ENCODE results near the gene A2M. TPM values are rescaled to one million over a fixed set of nuclear protein-coding genes. Genes with fewer than 3 reads are reported as not detected.
A peak's percentile ranks its signal among the peaks of the same experiment; 100 is the strongest.

A2M gene
- total and polyA plus RNA-seq, 2 donors (not counting 3 experiments of a cell fraction or from before 2014, with no cell fraction given): 11.5 to 16.9 TPM

DNA sequence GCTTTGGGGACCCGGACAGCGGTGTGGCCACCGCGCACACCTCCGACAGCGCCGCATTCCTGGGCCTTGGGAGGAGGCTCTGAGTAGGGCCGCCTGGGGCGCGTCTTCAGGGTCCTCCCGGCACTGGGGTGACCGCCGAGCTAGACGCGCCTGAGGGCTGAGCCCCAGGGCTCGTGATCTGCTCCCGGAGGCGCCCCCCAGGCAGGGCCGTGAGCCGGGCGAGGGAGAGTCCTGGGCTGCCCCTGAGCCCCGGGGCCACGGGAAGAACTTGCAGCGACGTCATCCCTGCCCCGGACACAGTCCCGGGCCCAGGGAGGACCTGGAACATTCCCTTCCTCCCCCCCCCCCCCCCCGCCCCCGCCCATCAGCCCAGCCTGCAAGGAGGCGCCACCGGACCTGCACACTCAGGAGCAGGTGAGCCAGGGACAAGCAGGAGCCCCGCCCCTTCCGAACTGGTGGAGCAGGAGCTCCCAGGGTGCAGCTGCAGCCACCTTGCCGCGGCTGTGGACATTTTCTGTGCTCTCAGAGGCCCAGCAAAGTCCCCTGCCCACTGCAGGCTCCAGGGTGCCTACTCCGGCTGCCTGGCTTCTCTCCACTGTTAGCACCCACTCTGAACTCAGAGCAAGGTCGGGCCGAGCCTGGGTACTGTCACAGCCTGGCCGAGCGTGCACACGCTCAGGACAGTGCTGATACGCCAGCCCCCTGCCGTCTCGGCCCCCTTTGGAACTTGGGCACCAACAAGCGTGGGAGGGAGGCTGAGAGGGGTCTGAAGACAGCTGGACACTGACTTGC, 50.7 kb downstream of the A2M start:
- intact Hi-C loops (cut with micrococcal nuclease): loop anchor here (10.0 kb wide), 1 partner anchor 100 kb away; no protein-coding TSS in a partner anchor
- dilution Hi-C loops (cut with MboI; ENCODE audit: extremely low pct_ligation_motif_present, low sequenced_read_pairs): no loop called here
- Histone ChIP-seq H3K4me1 (ENCODE audit: control insufficient read depth, extremely low read depth, insufficient read depth, low read length) (peaks cover 4% of the 10 kb centered on the region), H3K9me3 (replicated peaks; ENCODE audit: control insufficient read depth, insufficient read depth, low read length) (no peaks in the 10 kb centered on the region), H3K27ac (ENCODE audit: insufficient read depth, low read depth, low read length) (peak overlapping the region; percentile 57), H3K79me2 (ENCODE audit: control insufficient read depth, insufficient read depth, low read length) (no peaks in the 10 kb centered on the region), H3K4me3 (replicated peaks in 1 of 3; ENCODE audit: insufficient read depth in 1 of 3, low read depth in 1 of 3, low read length in 3 of 3) (peak overlapping the region; percentile 69 to 95 (median 76)), H3K9me1 (replicated peaks; ENCODE audit: control insufficient read depth, extremely low read depth, insufficient read depth, low read length) (no peaks in the 10 kb centered on the region), H2AFZ (ENCODE audit: low read depth, low read length) (peak overlapping the region; percentile 90), H4K20me1 (replicated peaks; ENCODE audit: control insufficient read depth, extremely low read depth, insufficient read depth, low read length) (no peaks in the 10 kb centered on the region), H3K36me3 (ENCODE audit: control insufficient read depth in 2 of 2, extremely low read depth in 1 of 2, insufficient read depth in 2 of 2, low read length in 2 of 2) (no peaks in the 10 kb centered on the region), H3K4me2 (ENCODE audit: insufficient read depth, low read length) (peak overlapping the region; percentile 79), H3K9ac (replicated peaks; ENCODE audit: extremely low read depth, insufficient read depth, low read length) (peak overlapping the region; percentile 89), H3K27me3 (ENCODE audit: control insufficient read depth in 2 of 2, insufficient read depth in 2 of 2, low read length in 2 of 2) (peaks cover 4 to 6% of the 10 kb centered on the region in 2 experiments)
- BruUV-seq (replicated peaks): no TSS peak
- DNase-seq (ENCODE audit: low read depth, low spot score) (peak; percentile 52), FAIRE-seq (peak; percentile 78)
- POLR2A ChIA-PET: no interaction called here
- TF ChIP-seq POLR2AphosphoS5 (IDR thresholded peaks at IDR 0.05; ENCODE audit: insufficient read depth, low read depth, low read length) (peak; percentile 47), FOS (IDR thresholded peaks at IDR 0.05; ENCODE audit: borderline replicate concordance, insufficient read depth, low read length) (no peak), POLR2A (IDR thresholded peaks at IDR 0.05; ENCODE audit: low read depth, low read length) (peak; percentile 66)
- TF ChIP-seq, protein P1, sequence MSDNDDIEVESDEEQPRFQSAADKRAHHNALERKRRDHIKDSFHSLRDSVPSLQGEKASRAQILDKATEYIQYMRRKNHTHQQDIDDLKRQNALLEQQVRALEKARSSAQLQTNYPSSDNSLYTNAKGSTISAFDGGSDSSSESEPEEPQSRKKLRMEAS (IDR thresholded peaks at IDR 0.05; ENCODE audit: insufficient read depth, insufficient read length): no peak
- CTCF ChIA-PET: interaction anchor here (1.0 to 2.6 kb wide), 8 partner anchors 15 to 404 kb away, joined by 3 to 23 read pairs (median 6); no protein-coding TSS in a partner anchor

DNA sequence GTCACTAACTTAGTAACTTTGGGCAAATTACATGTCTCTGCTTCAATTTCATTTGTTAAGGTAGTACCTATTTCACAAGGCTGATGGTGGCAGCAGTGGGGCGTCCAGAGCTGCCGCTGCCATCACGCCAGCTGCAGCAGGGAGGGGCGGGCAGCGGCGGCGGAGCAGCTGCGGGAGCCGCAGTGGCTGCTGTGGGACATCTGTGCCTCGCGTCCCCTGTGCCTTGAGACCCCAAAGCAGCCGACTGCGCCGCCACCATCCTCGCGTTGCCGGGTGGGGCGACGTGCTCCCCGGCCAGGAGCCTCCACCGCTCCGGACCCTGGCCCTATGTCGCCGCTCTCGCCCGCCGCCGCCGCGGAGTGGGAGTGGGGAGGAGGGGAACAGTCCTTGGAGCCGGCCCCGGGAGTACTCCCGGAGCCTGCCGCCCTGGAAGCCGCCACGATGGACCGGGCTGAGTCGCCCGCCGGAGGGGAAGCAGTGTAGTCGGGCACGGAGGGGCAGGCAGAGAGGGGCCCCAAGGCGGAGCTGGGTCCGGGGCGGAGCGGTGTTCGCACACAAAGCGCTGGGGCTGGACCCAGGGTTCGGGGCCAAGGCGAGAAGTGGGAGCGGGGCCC, 51.4 kb downstream of the A2M start:
- H3K4me3 ChIP-seq (replicated peaks in 1 of 3; ENCODE audit: insufficient read depth in 1 of 3, low read depth in 1 of 3, low read length in 3 of 3): peak overlapping the region; percentile 69 to 95 (median 76)
- H3K79me2 ChIP-seq (ENCODE audit: control insufficient read depth, insufficient read depth, low read length): no peaks in the 10 kb centered on the region
- BruUV-seq (replicated peaks): TSS peak; percentile 80
- peak overlapping the region; percentile 79 for H3K4me2 ChIP-seq (ENCODE audit: insufficient read depth, low read length)
- dilution Hi-C loops (cut with MboI; ENCODE audit: extremely low pct_ligation_motif_present, low sequenced_read_pairs): no loop called here
- no peaks in the 10 kb centered on the region for H4K20me1 ChIP-seq (replicated peaks; ENCODE audit: control insufficient read depth, extremely low read depth, insufficient read depth, low read length)
- no peaks in the 10 kb centered on the region for H3K9me1 ChIP-seq (replicated peaks; ENCODE audit: control insufficient read depth, extremely low read depth, insufficient read depth, low read length)
- no peaks in the 10 kb centered on the region for H3K36me3 ChIP-seq (ENCODE audit: control insufficient read depth in 2 of 2, extremely low read depth in 1 of 2, insufficient read depth in 2 of 2, low read length in 2 of 2)
- peak overlapping the region; percentile 89 for H3K9ac ChIP-seq (replicated peaks; ENCODE audit: extremely low read depth, insufficient read depth, low read length)
- H3K27me3 ChIP-seq (ENCODE audit: control insufficient read depth in 2 of 2, insufficient read depth in 2 of 2, low read length in 2 of 2): peaks cover 4 to 6% of the 10 kb centered on the region in 2 experiments
- peak; percentile 93 for FAIRE-seq
- TF ChIP-seq, protein P1 (IDR thresholded peaks at IDR 0.05; ENCODE audit: insufficient read depth, insufficient read length): no peak
- TF ChIP-seq JUN (IDR thresholded peaks at IDR 0.05; ENCODE audit: borderline replicate concordance, insufficient read depth, insufficient read length, low read depth) (no peak), FOS (IDR thresholded peaks at IDR 0.05; ENCODE audit: borderline replicate concordance, insufficient read depth, low read length) (peak; percentile 5)
- TF ChIP-seq, protein P2, sequence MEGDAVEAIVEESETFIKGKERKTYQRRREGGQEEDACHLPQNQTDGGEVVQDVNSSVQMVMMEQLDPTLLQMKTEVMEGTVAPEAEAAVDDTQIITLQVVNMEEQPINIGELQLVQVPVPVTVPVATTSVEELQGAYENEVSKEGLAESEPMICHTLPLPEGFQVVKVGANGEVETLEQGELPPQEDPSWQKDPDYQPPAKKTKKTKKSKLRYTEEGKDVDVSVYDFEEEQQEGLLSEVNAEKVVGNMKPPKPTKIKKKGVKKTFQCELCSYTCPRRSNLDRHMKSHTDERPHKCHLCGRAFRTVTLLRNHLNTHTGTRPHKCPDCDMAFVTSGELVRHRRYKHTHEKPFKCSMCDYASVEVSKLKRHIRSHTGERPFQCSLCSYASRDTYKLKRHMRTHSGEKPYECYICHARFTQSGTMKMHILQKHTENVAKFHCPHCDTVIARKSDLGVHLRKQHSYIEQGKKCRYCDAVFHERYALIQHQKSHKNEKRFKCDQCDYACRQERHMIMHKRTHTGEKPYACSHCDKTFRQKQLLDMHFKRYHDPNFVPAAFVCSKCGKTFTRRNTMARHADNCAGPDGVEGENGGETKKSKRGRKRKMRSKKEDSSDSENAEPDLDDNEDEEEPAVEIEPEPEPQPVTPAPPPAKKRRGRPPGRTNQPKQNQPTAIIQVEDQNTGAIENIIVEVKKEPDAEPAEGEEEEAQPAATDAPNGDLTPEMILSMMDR (IDR thresholded peaks at IDR 0.05; ENCODE audit: extremely low read depth in 1 of 2, insufficient read depth in 1 of 2, low read depth in 1 of 2, low read length in 2 of 2): peak; percentile 32 to 57
- intact Hi-C loops (cut with micrococcal nuclease): loop anchor here (10.0 kb wide), 1 partner anchor 100 kb away; no protein-coding TSS in a partner anchor
- DNase-seq (ENCODE audit: low read depth, low spot score): peak; percentile 83
- CTCF ChIA-PET: interaction anchor here (0.8 to 2.6 kb wide), 20 partner anchors 15 to 520 kb away, joined by 3 to 23 read pairs (median 4); no protein-coding TSS in a partner anchor
- H2AFZ ChIP-seq (ENCODE audit: low read depth, low read length): peak overlapping the region; percentile 90
- no peaks in the 10 kb centered on the region for H3K9me3 ChIP-seq (replicated peaks; ENCODE audit: control insufficient read depth, insufficient read depth, low read length)
- POLR2A ChIA-PET: interaction anchor here (0.5 kb wide), 1 partner anchor 339 kb away, joined by 4 read pairs; no protein-coding TSS in a partner anchor
- H3K4me1 ChIP-seq (ENCODE audit: control insufficient read depth, extremely low read depth, insufficient read depth, low read length): peaks cover 4% of the 10 kb centered on the region
- peak overlapping the region; percentile 57 for H3K27ac ChIP-seq (ENCODE audit: insufficient read depth, low read depth, low read length)
